HG02852 (cell line): ENCODE measurements around the gene EEFSEC.

Source experiments
- ATAC-seq: cut with Tn5 transposase; IDR thresholded peaks from one replicate; pipeline ENCODE4 v1.9.1; 2021; ENCODE audit warnings: mild to moderate bottlenecking, moderate library complexity; ENCODE audit not compliant: unreplicated experiment

EEFSEC gene

DNA sequence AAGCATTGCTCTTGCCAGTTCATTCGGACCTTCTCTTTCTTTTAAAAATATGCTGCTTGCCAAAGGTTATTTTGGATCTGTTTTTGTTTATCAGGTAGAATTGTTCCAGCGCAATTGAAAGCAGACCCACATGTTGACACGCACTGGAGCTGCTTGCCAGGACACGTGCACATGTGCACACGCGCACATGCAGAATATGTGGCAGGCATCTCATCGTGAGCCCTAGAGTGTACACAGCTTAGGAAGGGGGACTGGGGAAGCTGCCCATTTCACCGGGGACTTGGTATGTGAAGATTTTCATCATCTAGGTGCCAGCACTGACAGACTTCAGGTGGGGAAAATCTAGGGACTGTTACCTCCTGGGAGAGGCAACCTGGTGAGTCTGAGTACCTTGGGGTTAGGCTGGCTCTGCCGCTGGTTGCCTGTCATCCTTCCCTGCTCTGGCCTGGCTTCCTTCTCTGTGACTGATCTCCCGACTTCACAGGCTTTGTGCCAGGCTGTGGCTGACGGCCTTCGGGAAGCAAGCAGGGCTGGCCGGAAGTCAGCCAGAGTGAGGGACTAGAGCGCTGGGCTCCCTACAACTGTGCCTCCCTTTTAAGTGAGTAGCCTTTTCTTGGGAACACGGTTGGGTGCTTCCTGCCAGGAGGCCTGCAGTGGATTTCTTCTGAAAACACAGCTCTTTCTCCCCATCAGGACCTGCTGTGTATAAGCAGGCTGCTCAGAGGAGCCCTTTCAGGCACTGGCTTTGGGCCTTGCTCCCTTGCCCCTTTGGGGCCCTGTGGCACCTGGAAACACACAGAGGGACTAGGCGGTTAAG lies 129.3 kb downstream of the EEFSEC start:
- no peak for ATAC-seq

DNA sequence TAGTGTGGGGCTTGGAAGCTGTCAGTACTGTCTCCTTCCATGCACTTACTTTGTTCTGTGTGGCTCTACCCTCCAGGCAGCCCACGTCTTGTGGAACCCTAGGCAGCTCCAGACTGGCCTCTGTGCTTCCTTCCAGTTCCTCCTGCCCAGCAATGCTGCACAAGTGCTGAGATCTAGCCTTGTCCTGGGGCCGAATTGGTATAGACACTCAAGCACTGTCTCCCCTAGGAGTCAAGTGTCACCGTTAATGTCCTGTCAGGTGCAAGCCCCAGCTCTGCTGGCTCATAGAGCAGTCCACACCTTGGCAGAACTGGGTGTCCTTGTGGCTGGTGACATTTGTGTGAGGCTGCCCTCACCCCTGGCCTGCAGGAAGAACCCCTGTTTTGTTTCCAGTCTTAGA lies 130.1 kb downstream of the EEFSEC start:
- ATAC-seq = no peak

- no peak for ATAC-seq
Observed at GRCh38 chr3:128285042-128285966, 132.0 kb downstream of the EEFSEC start.

GRCh38 chr3:128285967-128286321 lies 132.7 kb downstream of the EEFSEC start:
- no peak for ATAC-seq

DNA sequence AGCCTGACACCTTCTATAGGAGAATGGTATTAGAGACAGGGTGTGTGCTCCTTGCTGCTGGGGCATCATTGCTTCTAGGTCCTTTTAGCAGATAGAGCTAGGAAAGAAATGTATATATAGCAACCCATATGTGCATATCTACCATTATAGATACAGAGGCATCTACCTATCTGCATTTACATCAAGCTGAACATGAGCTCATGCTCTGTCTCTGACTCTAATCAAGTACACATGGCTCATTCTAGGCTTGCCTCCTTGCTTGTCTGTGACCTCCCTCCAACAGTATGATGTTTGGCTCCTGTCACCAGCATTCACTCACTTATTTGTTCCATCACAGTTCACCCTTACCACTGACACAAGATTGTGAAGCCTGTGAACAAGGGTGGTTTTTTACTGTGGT lies 133.4 kb downstream of the EEFSEC start:
- ATAC-seq = no peak

GRCh38 chr3:128287216-128287615 lies 133.9 kb downstream of the EEFSEC start:
- ATAC-seq = no peak

- no peak for ATAC-seq
Observed at GRCh38 chr3:128289534-128289933, 136.3 kb downstream of the EEFSEC start.

DNA sequence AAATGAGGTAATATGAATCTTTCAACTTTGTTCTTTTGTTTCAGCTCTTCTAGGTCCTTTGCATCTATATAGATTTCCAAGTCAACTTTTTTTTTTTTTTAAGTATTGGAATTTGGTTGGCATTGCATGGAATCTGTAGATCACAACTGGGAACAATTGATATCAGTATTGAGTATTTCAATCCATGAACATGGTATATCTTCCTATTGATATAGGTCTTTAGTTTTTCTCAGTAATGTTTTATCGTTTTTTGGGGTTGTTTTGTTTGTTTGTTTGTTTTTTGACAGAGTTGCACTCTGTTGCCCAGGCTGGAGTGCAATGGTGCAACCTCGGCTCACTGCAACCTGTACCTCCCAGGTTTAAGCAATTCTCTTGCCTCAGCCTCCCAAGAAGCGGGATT lies 137.2 kb downstream of the EEFSEC start:
- no peak for ATAC-seq

GRCh38 chr3:128293930-128294329 lies 140.6 kb downstream of the EEFSEC start:
- ATAC-seq = no peak

DNA sequence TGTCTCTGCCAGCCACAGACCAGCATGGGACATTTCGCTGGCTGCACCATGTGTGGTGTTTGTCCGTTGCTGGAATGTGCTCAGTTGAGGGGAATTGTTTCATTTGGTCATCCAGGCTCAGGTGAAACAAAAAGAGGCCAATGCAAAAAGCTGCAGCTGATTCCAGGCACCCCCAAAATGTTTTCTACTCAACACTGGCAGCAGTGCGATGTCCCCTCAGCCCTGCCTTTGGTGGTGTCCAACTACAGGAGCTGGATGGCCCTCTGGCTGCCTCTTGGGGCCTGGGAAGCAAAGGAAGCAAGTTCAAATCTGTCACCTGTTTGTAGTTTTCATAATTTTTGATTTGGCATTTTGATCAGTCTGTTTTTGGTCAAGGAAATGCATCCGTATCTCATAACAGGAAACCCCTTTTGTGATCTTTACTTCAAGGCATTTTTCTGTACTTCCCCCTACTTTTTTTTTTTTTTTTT lies 141.8 kb downstream of the EEFSEC start:
- ATAC-seq = no peak

GRCh38 chr3:128296469-128297251 lies 143.4 kb downstream of the EEFSEC start:
- ATAC-seq = no peak

GRCh38 chr3:128297401-128298138 lies 144.3 kb downstream of the EEFSEC start:
- ATAC-seq = no peak

- ATAC-seq = no peak
Observed at GRCh38 chr3:128301186-128302023, 148.1 kb downstream of the EEFSEC start.

DNA sequence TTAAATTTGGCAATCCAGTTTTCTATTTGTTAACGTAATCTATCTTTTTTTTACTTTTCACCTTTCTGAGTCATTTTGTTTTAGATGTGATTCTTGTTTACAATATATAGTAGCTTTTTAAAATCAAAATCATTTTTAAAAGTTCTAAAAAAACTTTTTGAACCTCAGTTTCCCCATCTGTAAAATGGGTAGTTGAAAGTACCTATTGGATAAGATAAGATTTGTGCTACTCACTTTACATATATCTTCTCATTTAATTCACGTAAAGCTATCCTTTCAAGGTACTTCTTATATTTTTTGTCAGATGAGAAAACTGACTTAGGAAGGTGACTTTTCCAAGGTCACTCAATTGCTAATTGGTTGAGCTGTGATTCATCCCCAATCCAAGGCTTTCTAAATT lies 153.2 kb downstream of the EEFSEC start:
- ATAC-seq = no peak

DNA sequence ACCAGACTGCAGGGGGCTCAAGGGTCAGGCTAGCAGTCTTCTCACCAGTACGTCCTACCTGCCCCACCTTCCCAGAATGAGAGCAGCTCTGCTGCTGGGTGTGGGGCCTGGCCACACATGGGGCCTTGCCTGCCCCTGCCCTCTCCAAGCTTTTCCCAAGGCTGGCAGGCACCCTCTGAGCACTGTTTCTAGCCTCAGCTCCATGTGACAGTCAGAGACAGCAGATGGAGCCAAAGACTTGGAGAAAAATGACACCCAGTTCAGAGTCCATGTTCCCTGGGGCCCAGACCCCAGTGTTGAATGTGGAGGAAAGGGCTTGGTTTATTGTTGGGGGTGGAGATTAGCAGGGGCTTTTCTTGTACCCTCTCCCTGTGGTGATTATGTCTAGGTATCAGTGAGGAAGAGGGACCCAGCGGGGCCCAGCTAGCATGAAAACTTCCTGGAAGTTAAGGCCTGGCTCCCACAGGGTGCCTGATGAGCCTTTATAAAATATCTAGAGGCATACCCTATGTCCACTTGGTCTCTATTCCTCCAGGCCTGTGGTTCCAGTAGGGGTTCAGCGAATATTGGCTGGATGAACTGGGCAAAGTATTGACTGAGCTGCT lies 153.8 kb downstream of the EEFSEC start:
- no peak for ATAC-seq

GRCh38 chr3:128307781-128308469 lies 154.6 kb downstream of the EEFSEC start:
- ATAC-seq = no peak

DNA sequence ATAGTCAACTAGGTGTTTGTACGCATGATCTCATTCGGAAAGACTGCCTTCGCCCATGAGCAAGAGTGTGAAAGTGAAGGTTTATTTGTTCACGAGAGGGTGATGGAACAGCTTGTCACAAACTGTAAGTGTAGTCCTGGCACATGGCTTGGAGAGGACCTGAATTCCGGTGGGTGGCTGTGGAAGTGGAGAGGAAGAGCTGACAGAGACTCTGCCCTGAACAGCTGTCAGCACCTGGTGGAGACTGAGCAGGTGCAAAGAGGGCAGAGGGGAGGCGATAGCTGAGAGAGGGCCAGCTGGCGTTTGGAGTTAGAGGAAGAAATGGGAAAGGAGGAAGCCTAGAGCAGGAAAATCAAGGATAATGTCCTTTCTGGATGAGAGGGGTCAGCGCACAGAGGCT lies 155.7 kb downstream of the EEFSEC start:
- no peak for ATAC-seq

- no peak for ATAC-seq
Observed at GRCh38 chr3:128310286-128311058, 157.2 kb downstream of the EEFSEC start.
